Measurements from ENCODE around the gene KRTAP5-2.
"Not testable (repeated sequence)": the region's sequence is repeated elsewhere in the genome, so short reads cannot be mapped to it uniquely, and the experiment has no call there.

KRTAP5-2 gene, protein sequence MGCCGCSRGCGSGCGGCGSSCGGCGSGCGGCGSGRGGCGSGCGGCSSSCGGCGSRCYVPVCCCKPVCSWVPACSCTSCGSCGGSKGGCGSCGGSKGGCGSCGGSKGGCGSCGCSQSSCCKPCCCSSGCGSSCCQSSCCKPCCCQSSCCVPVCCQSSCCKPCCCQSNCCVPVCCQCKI

DNA sequence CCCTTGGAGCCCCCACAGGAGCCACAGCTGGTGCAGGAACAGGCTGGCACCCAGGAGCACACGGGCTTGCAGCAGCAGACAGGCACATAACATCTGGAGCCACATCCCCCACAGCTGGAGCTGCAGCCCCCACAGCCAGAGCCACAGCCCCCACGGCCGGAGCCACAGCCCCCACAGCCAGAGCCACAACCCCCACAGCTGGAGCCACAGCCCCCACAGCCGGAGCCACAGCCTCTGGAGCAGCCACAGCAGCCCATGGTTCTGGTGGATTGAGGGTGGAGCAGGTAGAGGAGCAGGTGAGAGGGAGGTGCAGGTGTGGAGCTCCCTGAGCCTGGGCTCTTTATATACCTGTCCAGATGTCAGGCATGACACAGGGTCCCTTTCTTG, at the start of gene KRTAP5-2:
KRTAP5-2 (minus strand) TSS at position 301 of the 387 bp plus-strand sequence; CDS start at position 257, 44 bp downstream.
- DNase-seq (ENCODE audit: low read depth), result no peak
- TF ChIP-seq, protein P1, sequence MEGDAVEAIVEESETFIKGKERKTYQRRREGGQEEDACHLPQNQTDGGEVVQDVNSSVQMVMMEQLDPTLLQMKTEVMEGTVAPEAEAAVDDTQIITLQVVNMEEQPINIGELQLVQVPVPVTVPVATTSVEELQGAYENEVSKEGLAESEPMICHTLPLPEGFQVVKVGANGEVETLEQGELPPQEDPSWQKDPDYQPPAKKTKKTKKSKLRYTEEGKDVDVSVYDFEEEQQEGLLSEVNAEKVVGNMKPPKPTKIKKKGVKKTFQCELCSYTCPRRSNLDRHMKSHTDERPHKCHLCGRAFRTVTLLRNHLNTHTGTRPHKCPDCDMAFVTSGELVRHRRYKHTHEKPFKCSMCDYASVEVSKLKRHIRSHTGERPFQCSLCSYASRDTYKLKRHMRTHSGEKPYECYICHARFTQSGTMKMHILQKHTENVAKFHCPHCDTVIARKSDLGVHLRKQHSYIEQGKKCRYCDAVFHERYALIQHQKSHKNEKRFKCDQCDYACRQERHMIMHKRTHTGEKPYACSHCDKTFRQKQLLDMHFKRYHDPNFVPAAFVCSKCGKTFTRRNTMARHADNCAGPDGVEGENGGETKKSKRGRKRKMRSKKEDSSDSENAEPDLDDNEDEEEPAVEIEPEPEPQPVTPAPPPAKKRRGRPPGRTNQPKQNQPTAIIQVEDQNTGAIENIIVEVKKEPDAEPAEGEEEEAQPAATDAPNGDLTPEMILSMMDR (IDR thresholded peaks at IDR 0.05; ENCODE audit: low read length, missing control alignments), result no peak
- no peak within 1 kb of the TSS for H3K4me3 ChIP-seq (replicated peaks; ENCODE audit: low read depth, low read length)

DNA sequence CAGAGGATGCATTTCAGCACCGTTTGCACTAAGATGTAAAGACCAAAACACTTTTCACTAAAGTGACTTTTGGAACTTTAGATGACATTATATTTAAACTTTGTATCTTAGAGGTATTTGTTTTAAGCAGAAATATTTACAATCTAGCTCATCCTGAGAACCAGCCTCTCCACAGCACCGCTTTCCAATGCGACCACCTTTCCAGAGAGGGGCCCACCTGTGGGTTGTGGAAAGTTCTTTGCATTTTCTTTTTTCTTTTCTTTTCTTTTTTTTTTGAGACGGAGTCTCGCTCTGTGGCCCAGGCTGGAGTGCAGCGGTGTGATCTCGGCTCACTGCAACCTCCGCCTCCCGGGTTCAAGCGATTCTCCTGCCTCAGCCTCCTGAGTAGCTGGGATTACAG, 48.4 kb upstream of the KRTAP5-2 start:
- not testable (repeated sequence) for H3K4me3 ChIP-seq (replicated peaks; ENCODE audit: low read depth, low read length); DNase-seq (ENCODE audit: low read depth)

DNA sequence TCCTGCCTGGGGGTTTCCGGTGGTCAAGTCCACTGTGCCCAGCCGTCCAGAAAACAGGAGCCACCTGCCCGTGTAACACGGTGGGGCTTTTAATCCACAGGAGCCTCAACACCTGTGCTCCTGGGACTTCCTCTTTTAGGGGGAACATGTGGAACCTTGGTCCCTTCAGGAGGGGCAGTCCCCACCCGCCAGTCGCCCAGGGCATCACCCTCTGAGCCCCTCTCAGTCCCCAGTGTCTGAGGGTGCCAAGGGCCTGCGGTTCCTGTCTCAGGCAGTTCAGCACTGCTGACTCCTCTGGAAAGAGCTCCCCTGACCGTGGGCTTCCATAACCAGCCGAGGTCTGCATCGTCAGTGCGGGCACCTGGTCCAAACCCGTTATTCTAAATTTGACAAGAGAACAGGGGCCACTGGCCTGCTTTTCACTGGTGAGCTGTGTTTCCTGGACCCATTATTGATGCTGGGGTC, 47.3 kb upstream of the KRTAP5-2 start:
- no peak overlapping the region for H3K4me3 ChIP-seq (replicated peaks; ENCODE audit: low read depth, low read length)
- TF ChIP-seq, protein P1 (IDR thresholded peaks at IDR 0.05; ENCODE audit: low read length, missing control alignments), result no peak
- no peak for DNase-seq (ENCODE audit: low read depth)

DNA sequence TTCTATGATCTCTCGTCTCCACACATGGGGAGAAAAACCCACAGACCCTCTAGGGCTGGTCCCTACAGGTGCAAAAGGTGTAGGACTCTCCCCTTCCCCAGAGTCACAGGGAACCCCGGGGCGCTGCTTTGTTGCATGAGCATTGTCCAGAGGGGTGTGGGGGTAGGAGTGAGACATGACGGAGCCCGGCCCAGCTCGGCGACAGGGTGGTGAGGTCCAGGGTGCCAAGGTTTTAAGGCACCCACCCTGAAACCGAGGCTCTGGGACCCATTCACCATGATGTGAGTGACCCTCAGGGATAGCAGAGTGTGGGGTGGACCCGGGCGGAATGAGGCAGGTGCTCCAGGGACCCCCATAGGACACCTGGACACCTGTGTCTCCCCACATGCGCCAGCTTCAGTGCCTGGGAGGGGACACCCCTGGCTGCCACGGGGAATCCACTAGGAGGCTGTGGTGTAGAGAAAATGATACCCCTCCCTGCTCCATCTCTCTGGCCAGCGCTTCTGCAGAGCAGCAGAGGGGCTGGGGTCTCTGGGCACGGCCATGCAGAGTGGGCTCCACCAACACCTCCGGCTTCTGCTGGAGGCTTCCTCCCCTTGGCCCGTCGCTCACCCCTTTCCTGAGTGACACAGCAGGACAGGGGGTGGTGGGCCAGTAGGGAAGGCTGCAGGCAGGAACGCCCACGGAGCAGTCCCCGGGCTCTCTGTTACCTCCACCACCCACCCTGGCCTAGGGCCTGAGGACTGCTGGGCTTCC, 46.7 kb upstream of the KRTAP5-2 start:
- H3K4me3 ChIP-seq (replicated peaks; ENCODE audit: low read depth, low read length), result no peak overlapping the region
- DNase-seq (ENCODE audit: low read depth), result no peak
- TF ChIP-seq, protein P1 (IDR thresholded peaks at IDR 0.05; ENCODE audit: low read length, missing control alignments), result no peak

DNA sequence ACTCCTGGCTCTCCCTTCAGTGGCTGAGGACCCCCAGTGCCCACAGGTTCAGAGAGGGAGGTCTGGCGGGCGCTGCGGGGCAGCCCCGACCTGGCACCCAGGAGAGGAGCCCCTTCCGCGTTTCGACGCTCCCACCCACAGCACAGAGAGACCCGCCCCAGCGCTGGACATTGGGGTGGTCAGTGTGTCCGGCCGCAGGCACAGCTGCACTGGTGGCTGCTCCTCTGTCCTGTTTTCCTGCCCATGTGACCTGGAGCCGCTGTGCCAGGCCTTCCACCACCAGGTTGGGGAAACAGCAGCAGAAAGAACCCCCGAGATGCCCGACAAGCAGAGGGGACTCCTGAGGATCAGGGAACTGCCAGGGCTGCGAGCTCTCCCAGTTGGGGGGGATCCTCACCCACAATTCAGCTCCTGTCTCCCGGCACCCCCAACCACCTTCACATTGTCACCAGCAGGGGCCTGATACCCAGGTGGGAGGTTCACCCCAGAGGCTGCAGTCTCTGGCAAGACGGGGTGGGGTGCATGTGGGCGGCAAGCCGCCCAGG, 45.1 kb upstream of the KRTAP5-2 start:
- no peak overlapping the region for H3K4me3 ChIP-seq (replicated peaks; ENCODE audit: low read depth, low read length)
- no peak for DNase-seq (ENCODE audit: low read depth)
- TF ChIP-seq, protein P1 (IDR thresholded peaks at IDR 0.05; ENCODE audit: low read length, missing control alignments), result no peak

DNA sequence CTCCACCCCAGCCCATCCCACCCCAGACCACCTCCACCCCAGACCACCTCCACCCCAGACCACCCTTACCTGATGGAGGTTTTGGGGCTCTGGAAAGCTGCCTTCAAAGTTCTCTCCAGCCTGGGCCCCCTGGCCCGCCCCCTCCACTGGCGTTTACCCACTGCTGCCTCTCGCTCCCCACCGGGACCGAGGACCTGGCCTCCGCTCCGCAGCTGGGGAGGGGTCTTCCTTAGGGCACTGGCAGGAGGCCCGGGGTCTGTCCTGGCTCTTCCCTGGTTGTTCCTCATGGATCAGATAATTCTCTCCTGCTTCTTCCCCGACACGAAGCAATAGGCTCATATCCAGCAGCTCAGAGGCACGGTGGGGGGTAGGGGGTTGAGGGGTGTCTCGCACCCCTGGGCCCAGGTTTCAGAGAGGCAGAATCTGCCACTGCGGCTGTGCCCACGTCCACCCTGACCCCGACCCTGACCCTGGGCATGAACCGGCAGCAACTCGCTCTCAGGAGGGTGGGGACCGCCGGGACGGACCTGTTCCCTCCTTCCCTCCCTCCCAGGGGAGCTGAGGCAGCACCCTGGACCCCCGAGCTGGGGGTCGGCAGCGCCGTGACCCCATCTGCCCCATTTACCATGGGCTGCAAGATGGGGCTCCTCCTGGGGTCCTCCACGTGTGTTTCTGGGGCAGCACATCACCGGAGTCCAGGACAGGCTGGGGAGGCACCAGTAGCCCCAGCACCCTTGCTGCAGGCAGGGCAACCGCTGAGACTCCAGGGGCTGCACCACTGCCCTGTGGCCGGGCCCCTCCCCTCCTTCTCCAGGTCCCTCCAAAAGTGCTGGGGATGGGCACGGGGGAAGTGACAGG, 44.4 kb upstream of the KRTAP5-2 start:
- TF ChIP-seq, protein P1 (IDR thresholded peaks at IDR 0.05; ENCODE audit: low read length, missing control alignments), result no peak
- H3K4me3 ChIP-seq (replicated peaks; ENCODE audit: low read depth, low read length), result no peak overlapping the region
- no peak for DNase-seq (ENCODE audit: low read depth)

DNA sequence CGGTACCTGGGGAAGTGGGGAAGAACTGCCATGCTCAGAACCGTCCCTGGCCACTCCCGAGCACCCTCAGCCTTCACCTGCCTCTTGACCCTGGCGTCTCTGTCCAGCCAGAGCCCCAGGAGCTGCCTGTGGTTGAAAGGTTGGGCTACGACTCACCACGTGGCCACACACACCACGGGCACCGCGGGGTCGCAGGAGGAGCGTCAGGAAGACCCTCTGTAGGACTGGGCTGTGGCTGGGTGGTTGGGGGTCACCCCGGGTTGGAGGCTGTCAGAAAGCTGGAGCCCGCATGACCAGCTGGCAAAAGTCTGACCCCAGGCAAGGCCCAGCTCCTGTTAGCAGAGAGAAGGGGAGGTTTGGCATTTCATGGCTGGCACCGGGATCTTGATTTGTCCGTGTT, 43.0 kb upstream of the KRTAP5-2 start:
- TF ChIP-seq, protein P1 (IDR thresholded peaks at IDR 0.05; ENCODE audit: low read length, missing control alignments), result no peak
- no peak overlapping the region for H3K4me3 ChIP-seq (replicated peaks; ENCODE audit: low read depth, low read length)
- DNase-seq (ENCODE audit: low read depth), result no peak
